ENCODE results near the gene FOXP4. TPM values are rescaled to one million over a fixed set of nuclear protein-coding genes. Genes with fewer than 3 reads are reported as not detected.

FOXP4 gene
- total and polyA plus RNA-seq, 2 of the 13 experiments (the other 11 are each of a cell fraction or from before 2014, with no cell fraction given): 11.0 to 12.4 TPM

- no peak for ATAC-seq
- no peak for TF ChIP-seq RFXAP (CRISPR knock-in tag; IDR thresholded peaks at IDR 0.05; ENCODE audit: borderline replicate concordance)
- TF ChIP-seq ELF4 (CRISPR knock-in tag; IDR thresholded peaks at IDR 0.05; ENCODE audit: borderline replicate concordance): no peak
- no peak for TF ChIP-seq GATA4 (IDR thresholded peaks at IDR 0.05; ENCODE audit: borderline replicate concordance, low read depth)
- TF ChIP-seq, protein P1, sequence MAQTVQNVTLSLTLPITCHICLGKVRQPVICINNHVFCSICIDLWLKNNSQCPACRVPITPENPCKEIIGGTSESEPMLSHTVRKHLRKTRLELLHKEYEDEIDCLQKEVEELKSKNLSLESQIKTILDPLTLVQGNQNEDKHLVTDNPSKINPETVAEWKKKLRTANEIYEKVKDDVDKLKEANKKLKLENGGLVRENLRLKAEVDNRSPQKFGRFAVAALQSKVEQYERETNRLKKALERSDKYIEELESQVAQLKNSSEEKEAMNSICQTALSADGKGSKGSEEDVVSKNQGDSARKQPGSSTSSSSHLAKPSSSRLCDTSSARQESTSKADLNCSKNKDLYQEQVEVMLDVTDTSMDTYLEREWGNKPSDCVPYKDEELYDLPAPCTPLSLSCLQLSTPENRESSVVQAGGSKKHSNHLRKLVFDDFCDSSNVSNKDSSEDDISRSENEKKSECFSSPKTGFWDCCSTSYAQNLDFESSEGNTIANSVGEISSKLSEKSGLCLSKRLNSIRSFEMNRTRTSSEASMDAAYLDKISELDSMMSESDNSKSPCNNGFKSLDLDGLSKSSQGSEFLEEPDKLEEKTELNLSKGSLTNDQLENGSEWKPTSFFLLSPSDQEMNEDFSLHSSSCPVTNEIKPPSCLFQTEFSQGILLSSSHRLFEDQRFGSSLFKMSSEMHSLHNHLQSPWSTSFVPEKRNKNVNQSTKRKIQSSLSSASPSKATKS (CRISPR knock-in tag; IDR thresholded peaks at IDR 0.05): no peak
- TF ChIP-seq SNAPC2 (CRISPR knock-in tag; IDR thresholded peaks at IDR 0.05): no peak
- no peak for TF ChIP-seq ZNF652 (CRISPR knock-in tag; IDR thresholded peaks at IDR 0.05; ENCODE audit: borderline replicate concordance, low read depth)
- TF ChIP-seq TCF7 (IDR thresholded peaks at IDR 0.05; ENCODE audit: low read depth): no peak
- TF ChIP-seq, protein P2, sequence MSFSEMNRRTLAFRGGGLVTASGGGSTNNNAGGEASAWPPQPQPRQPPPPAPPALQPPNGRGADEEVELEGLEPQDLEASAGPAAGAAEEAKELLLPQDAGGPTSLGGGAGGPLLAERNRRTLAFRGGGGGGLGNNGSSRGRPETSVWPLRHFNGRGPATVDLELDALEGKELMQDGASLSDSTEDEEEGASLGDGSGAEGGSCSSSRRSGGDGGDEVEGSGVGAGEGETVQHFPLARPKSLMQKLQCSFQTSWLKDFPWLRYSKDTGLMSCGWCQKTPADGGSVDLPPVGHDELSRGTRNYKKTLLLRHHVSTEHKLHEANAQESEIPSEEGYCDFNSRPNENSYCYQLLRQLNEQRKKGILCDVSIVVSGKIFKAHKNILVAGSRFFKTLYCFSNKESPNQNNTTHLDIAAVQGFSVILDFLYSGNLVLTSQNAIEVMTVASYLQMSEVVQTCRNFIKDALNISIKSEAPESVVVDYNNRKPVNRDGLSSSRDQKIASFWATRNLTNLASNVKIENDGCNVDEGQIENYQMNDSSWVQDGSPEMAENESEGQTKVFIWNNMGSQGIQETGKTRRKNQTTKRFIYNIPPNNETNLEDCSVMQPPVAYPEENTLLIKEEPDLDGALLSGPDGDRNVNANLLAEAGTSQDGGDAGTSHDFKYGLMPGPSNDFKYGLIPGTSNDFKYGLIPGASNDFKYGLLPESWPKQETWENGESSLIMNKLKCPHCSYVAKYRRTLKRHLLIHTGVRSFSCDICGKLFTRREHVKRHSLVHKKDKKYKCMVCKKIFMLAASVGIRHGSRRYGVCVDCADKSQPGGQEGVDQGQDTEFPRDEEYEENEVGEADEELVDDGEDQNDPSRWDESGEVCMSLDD (CRISPR knock-in tag; IDR thresholded peaks at IDR 0.05; ENCODE audit: borderline replicate concordance): no peak
- TF ChIP-seq NR2F2 (IDR thresholded peaks at IDR 0.05; ENCODE audit: borderline replicate concordance, low read depth): no peak
- TF ChIP-seq, protein P3, sequence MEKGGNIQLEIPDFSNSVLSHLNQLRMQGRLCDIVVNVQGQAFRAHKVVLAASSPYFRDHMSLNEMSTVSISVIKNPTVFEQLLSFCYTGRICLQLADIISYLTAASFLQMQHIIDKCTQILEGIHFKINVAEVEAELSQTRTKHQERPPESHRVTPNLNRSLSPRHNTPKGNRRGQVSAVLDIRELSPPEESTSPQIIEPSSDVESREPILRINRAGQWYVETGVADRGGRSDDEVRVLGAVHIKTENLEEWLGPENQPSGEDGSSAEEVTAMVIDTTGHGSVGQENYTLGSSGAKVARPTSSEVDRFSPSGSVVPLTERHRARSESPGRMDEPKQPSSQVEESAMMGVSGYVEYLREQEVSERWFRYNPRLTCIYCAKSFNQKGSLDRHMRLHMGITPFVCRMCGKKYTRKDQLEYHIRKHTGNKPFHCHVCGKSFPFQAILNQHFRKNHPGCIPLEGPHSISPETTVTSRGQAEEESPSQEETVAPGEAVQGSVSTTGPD (CRISPR knock-in tag; IDR thresholded peaks at IDR 0.05): no peak
- no peak for TF ChIP-seq AKNA (CRISPR knock-in tag; IDR thresholded peaks at IDR 0.05; ENCODE audit: borderline replicate concordance)
- TF ChIP-seq TEAD3 (CRISPR knock-in tag; optimal IDR thresholded peaks at IDR 0.05; ENCODE audit: borderline replicate concordance): no peak
- TF ChIP-seq U2AF2 (IDR thresholded peaks at IDR 0.05; ENCODE audit: low read depth, low read length): no peak
- no peak for TF ChIP-seq CBX5 (CRISPR knock-in tag; IDR thresholded peaks at IDR 0.05; ENCODE audit: borderline replicate concordance)
These were observed 102.7 kb downstream of the FOXP4 start for GRCh38 chr6:41648921-41649320.

More at GRCh38 chr6:41648921-41649320, 102.7 kb downstream of the FOXP4 start:
- Histone ChIP-seq H3K9ac (ENCODE audit: insufficient read depth, low read depth, low read length) (no peak overlapping the region), H3K9me3 (ENCODE audit: low read length) (no peaks in the 10 kb centered on the region), H3K4me1 (ENCODE audit: insufficient read depth, low read length) (peaks cover 24% of the 10 kb centered on the region), H3K4me3 (replicated peaks in 1 of 3; ENCODE audit: insufficient read depth in 1 of 3, low read depth in 2 of 3, low read length in 3 of 3) (no peak overlapping the region), H3K36me3 (replicated peaks in 1 of 2; ENCODE audit: control insufficient read depth in 1 of 2, insufficient read depth in 2 of 2, low read length in 2 of 2) (no peaks in the 10 kb centered on the region), H3K79me2 (ENCODE audit: insufficient read depth, low read length) (no peaks in the 10 kb centered on the region), H2AFZ (ENCODE audit: low read length) (no peak overlapping the region), H3K27me3 (ENCODE audit: control insufficient read depth in 1 of 2, insufficient read depth in 2 of 2, low read length in 2 of 2) (peaks cover 0 to 38% of the 10 kb centered on the region in 2 experiments; a peak in 4 of 5 replicates), H3K27ac (ENCODE audit: extremely low read length, insufficient read depth, low read length) (no peak overlapping the region), H4K20me1 (ENCODE audit: insufficient read depth, low read length) (no peaks in the 10 kb centered on the region), H3K4me2 (ENCODE audit: low read depth, low read length) (no peak overlapping the region)
- BruUV-seq (replicated peaks): no TSS peak
- 84% methylated on average over 5 of the region's 5 CpGs for WGBS (ENCODE audit: low lambda C conversion rate)
- CTCF ChIA-PET (ENCODE audit: low intra/inter-chr PET ratio, low total read pairs): no interaction called here
- FAIRE-seq: no peak
- in situ Hi-C loops (cut with HindIII; ENCODE audit: extremely low pct_ligation_motif_present, low pct_unique_long_range_greater_than_20kb) (no loop called here), intact Hi-C loops (cut with micrococcal nuclease; ENCODE audit: unreplicated experiment) (no loop called here)
- no peak for DNase-seq (ENCODE audit: low spot score)
- POLR2A ChIA-PET: no interaction called here

Measured in HepG2 (cell line).